HCEC 1CT (cell line): ENCODE measurements around the gene CREG1.
"Not testable (repeated sequence)": the region's sequence is repeated elsewhere in the genome, so short reads cannot be mapped to it uniquely, and the experiment has no call there.

Experiments used
- DNase-seq: peaks from one replicate; pipeline ENCODE4 v3.0.0-alpha.2; 2017

CREG1 gene

DNA sequence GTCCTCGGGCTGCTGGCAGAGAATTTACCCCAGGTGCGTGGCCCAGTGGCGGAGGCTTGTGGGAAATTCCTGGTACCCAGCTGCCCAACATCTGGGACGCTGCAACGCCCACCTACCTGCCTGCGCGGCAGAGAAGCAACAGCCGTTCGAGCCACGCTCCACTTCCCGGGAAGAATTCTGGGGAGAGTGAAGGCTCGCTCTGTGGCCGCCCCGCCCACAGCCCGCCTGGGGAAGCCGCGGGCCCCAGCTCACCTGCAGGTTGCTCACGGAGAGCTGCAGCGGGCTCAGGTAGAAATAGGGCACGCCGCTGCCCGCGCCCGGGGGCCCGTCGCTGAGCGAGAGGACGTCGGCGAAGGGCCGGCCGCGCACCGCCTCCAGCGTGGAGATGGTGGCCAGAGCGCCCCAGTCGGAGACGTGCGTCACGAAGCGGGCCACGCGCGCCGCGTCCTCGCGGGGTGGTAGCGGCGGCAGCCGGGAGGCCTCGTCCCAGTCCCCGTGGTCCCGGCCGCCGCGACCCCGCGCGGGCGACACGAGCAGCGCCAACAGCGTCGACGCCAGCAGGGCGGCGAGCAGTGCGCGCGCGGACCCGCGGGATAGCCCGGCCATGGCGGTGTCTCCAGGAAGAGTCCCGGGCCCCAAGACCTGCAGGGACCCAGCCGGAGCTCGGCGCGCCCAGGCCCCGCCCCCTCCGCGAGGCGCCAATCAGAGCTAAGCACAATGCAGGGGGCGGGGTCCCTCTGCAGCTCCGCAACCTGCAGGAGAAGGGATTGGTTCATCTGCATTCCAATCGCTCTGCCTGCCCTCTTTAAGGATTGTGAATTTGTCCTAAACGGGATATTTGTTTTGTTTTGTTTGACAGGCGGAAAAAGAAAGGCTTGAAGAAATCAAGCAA, at the start of gene CREG1:
Gene CREG1, minus strand, starts transcription at position 627 of the 892 bp plus-strand sequence.
- peak; percentile 89 for DNase-seq

DNA sequence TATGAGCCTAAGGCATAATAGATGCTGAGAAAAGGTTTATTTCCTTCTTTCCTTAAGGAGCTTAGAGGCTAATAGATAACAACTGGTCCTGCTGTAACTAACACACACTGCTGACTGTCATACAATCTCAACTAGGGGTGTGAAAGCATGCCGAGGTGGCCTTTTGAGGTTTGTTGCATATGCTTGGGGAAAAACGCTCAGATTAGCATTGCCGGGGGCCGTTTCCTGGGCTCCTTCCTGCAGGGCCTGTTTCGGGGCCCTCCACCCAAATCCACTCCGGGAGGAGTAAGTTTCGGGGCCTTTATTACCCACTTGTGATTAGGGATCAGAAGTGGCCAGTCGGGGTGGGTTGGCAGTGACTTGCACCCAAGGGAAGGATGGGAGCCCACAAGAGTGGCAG, 49.3 kb upstream of the CREG1 start:
- no peak for DNase-seq

DNA sequence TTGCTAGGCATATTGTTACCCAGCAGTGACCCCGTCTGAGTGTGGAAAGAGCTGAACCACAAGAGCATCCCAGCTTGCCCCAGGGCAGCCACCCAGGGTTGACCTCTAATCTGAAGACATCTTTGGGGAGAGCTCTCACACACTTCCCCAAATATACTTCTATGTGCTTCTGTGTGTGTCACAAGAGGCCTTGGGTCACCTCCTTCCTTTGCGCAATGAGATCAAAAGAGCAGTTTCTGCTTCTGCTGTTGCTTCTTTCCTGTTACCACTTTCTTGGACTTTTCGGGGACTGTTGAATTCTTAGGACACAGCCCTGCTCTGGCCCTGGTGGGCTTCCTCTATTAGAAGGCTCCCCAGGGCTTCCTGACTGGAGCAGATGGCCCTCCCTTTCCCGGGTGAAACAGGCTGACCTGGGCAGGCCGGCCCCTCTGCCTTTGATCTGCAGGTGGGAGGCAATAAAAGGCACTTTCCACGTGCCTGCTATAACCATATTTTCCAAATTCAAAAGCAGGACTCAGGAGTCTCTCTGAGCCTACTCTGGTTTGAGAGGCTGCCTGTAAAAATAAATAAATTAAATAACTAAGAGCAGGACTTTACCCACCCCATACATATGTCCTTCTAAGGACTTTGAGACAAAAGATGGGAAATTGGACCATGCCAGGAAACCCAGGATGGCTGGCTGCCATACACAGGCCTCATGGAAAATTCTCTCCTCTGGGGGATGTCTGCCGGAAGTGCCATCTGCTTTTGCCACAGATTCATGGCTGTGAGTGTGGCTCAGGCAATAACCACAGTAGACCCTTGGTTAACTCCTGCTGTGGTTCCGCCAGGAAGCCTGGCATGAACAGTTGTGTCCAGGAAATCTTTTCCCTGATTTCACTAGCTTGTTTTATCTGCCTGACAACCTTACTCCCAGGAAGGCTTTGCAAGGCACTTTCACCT, 48.2 kb upstream of the CREG1 start:
- DNase-seq = no peak

DNA sequence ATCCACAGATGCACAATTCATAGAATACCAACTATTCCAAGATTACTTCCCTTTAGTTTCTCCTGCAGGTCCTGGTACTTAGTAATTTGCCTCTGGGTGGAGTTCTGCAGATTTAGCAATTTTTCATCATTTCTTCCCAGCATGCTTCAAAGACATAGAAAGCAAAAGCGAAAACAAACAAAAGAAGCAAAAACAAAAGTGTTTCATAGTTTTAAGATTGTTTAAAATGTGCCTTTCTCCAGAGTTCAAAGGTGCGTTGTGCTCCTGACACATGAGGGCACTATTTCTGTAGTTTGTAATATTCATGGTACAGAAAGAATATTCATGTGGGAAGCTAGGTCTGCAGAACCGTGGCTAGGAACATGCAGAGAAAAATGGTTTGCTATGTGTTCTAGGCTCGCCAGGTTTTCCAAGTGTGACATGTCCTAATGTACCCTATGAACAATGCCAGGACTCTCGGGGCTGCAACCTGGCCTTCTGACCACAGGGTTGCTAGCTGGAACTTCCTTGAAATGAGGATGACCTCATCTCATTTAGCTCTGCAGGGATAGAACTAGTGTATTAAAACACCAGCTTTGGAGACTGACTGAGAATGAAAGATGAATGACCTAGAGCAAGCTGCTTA, 46.5 kb upstream of the CREG1 start:
- DNase-seq = peak; percentile 35

DNA sequence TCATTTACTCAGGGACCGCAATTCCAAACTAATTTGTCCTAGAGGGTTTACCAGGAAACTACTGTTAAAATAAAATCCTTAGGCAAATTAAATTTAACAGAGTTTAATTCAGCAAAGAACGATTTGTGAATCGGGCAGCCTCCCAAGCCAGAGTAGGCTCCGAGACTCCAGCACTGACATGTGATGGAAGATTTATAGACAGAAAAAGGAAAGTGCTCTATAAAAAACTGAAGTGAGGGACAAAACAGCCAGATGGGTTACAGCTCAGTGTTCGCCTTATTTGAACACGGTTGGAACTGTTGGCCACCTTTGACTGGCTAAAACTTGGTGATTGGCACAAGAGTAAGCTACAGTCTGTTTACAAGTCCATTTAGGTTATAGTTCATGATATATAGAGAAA, 41.3 kb upstream of the CREG1 start:
- DNase-seq = no peak

DNA sequence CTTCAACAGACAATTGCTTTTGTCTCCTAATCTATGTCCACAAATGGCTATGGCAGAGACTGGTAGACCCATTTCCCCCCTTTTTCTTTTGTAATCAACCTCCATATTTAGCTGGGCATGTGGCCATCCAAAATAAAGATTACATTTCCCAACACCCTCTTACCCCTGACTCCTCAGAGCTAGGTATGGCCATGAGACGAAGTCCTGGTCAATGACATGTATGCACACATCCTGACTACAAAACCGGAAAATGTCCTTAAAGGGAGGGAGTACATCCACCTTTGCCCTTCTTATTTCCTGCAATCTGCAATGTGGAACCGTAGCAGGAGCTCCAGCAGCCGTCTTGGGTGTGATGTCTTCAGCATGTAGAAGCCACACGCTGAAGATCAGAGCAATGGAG, 40.3 kb upstream of the CREG1 start:
- DNase-seq = no peak

DNA sequence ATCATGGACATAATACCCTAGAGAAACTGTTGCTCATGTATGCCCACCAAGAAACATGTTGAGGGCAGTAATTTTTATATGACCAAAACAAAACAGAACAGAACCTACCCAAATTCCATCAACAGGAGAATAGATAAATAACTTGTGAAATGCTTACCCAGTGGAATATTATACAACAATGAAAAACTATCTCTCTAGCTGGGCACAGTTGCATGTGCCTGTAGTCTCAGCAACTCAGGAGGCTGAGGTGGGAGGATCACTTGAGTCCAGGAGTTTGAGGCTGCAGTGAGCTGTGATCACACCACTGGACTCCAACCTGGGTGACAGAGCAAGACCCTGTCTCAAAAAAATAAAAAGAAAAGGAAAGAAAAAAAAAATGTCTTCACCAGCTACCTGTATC, 38.9 kb upstream of the CREG1 start:
- DNase-seq = no peak

DNA sequence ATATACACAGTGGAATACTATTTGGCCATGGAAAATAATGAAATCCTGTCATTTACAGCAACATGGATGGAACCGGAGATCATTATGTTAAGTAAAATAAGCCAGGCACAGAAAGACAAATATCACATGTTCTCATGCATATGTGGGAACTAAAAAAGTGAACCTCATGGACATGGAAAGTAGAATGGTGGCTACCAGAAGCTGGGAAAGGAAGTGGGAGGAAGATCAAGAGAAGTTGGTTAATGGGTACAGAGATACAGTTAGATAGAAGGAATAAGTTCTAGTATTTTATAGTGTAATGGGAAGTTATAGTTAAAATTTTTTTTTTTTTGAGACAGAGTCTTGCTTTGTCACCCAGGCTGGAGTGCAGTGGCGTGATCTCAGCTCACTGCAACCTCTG, 34.8 kb upstream of the CREG1 start:
- no peak for DNase-seq

DNA sequence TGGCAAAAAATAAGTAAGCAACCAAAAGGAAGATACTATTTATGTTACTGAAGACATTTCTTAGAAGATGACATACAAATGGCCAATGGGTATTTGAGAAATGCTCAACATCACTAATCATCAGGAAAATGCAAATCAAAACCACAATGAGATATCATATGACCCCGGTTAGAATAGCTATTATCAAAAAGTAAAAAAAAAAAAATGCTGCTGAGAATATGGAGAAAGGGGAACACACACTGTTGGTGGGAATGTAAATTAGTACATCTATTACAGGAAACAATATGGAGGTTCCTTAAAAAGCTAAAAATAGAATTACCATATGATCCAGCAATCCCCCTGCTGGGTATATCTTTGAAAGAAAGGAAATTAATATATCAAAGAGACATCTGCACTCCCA, 34.3 kb upstream of the CREG1 start:
- no peak for DNase-seq

DNA sequence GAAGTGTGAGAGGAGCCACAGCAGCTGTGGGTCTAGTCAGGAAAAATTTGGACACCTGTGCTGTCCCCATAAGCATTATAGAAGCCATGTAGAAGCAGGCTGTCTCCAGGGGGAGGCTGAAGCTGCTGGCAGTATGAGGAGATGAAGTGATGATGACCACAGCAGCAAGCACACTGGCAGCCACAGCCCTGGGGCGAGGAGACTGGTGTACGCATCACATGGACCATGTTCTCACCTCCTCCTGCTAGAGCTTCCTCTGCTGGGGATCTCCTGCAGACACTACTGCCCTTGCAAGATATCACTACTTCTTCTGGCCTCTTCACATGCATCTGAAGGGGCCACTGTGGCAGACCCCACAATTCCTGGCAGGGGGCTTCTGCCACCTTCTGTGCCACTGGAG, 33.8 kb upstream of the CREG1 start:
- no peak for DNase-seq

DNA sequence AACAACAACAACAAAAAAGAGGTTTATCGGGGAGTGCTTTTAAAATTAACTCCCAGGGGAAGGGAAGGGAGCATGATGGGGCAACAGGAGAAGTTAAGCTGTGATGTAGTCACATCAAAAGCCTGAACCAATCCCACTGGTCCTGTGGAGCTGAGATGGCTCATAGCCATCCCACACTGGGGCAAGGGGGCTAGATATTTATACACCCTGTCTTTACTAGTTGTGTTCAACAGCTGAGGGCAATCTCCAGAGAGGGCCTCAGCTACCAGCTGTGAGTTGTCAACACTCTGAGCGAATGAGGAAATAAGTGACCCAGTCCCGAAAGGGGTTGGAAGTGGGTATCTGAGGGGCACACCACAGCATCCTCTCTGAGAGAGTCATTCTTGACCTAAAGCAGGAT, 31.0 kb upstream of the CREG1 start:
- no peak for DNase-seq

DNA sequence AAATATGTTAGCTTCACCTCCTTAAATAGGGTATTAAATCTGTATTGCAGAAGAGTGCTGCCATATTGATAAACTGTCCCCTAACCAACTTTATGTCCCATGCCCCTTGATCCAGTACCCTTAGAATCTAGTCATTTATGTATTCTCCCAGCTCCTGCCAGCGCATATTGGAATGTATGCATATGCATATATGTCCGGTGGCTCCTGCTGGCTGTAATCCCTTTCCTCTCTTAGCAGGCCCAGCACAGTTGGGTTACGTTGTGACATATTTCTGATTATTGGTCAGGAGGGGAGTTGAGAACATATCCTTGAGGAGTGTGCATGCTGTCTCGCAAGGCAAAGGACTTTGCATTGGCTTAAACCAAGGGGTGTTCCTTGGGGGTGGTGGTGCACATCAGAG, 29.2 kb upstream of the CREG1 start:
- no peak for DNase-seq

DNA sequence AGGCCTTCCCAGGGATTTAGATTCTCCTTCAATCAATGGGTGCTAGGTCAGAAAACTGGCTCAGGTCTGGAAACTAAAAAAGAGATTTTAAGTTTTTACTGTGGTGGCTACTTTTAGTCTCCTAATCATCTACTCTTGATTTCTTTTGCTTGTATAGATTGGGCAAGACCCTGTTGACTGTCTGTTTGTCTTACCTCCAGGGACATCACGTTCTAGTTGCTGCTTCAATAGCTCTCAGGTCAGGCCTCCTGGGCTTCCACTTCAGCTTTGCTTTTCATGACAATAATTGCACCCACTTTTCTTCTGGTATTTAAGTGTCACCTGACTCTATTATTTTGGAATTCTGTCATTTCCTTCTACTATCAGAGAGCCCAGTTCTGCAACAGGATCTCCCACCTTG, 28.5 kb upstream of the CREG1 start:
- DNase-seq = no peak

DNA sequence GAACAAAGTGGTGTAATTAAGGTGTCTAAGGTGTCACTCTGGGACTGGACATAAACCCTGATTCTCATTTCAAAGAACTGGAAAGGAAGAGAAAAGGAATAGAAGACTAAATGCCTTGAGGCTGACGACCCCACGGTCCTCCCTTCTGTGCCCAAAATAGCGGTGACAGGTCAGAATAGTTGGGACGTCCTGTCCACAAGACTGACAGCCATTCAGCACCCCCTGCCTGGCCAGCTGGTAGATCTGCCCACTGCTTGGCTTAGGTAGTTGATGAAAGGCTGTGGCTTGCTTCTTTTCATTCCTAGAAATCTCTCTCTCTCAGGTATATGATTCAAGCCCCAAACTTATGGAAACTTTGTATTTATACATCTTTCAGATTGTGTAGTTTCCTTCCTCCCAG, 26.4 kb upstream of the CREG1 start:
- DNase-seq = no peak

DNA sequence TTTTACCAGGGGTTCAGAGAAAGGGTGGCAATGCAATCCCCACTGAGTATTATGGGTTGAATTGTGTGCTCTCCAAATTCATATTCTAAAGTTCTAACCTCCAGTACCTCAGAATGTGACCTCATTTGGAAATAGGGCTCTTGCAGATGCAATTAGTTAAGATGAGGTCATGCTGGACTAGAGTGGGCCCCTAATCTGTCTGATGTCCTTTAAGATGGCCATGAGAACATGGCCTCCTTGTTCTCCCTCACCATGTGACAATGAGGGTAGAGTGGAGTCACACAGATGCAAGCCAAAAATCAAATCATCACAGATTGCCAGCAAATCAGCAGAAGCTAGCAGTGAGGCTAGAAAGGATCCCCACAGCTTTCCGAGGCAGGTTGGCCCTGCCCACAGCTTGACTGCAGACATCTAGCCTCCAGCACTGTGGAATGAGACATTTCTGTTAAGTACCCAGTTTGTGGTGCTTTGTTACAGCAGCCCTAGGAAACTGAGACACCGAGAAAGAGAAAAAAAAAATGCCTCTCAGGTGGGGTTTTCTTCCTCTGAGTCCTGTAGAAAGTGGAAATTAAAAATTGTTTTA, 25.5 kb upstream of the CREG1 start:
- DNase-seq = no peak

DNA sequence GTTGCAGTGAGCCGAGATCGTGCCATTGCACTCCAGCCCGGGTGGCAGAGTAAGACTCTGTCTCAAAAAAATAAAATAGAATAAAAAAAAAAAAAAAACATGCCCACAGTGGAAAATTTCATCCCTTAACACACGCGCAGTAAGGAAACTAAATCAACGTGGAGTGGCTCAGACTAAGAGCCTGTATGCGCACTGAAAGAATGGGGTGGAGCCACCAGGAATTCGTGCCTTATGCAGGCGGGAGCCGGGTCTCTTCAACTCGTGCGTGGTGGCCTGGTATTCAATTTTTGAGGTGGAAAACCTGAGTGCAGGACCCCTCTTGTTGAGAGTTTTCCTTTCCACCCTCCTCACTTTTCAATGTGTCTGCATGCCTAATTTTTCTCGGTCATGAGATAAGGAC, 22.1 kb upstream of the CREG1 start:
- no peak for DNase-seq

DNA sequence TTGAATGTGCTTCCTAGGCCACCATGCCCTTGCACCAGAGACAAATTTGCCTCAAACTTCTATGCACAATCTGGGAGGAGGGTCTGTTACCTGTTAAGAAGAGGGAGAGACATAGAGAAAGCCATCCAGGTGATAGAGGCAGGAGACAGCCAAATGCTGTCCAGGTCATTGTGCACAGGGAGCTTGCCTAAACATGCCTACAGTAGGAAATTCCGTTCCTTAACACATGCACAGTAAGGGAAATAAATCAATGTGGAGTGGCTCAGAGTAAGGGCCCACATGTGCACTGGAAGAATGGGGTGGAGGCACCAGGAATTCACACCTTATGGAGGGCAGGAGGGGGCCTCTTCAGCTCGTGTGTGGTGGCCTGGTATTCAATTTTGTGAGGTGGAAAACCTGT, 19.5 kb upstream of the CREG1 start:
- no peak for DNase-seq

DNA sequence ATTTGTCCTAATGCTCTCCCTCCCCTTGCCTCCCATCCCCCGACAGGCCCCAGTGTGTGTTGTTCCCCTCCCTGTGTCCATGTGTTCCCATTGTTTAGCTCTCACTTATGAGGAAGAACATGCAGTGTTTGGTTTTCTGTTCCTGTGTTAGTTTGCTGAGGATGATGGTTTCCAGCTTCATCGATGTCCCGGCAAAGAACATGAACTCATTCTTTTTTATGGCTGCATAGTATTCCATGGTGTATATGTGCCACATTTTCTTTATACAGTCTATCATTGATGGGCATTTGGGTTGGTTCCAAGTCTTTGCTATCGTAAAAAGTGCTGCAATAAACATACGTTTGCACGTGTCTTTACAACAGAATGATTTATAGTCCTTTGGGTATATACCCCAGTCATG, 17.1 kb upstream of the CREG1 start:
- DNase-seq = not testable (repeated sequence)

DNA sequence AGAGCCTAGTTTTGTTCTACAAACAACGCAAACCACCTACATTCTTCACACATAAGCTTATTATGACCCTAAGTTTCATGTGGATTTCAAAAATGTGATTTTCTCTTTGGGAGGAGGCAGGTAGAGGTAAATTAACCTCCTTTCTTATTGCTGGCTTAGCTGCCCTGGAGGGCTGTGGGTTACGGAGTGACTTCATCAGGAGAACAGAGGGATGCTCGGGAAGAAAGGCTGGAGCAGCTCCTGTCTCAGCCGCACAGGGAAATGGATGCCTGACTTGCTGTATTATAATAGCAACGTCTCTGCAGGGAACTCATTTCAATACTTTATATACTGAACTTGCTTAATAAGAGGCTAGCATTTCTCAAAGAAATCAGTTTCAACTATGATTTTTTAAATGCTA, 14.1 kb upstream of the CREG1 start:
- DNase-seq = no peak

DNA sequence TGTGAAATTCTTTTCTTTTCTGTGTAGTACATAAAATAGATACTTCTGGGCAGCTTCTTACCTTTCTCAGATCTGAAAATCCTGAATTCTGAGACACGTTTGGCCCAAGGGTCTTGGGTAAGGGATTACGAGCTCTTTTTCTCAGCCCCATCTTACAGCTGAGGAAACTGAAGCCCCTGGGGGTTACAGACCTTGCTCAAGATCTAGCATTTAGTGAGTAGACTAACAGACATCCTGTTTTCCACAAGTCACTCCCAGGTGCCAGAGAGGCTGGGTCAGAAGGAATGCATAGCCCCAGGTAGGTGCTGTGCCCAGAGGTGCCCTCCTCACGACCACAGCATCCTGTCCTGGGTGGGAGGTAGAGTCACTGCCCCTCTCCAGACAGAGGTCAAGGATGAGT, 13.2 kb upstream of the CREG1 start:
- DNase-seq = no peak

DNA sequence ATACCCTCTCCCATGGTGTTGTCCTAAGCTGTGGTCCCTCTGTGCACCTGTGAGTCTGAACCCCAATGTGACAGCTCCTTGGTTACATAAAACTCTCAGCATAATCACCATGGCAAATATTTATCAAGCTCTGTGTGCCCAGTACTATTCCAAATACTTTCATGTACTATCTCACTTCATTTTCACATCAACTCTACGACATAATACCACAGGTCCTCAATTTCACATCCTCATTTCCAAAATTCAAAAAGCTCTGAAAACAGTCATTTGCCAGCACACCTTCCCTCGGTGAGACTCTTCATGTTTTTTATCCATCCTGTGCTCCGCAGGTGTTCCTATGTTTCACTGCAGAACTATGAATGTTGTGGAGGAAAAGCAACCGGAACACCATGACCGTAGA, 12.4 kb upstream of the CREG1 start:
- no peak for DNase-seq

DNA sequence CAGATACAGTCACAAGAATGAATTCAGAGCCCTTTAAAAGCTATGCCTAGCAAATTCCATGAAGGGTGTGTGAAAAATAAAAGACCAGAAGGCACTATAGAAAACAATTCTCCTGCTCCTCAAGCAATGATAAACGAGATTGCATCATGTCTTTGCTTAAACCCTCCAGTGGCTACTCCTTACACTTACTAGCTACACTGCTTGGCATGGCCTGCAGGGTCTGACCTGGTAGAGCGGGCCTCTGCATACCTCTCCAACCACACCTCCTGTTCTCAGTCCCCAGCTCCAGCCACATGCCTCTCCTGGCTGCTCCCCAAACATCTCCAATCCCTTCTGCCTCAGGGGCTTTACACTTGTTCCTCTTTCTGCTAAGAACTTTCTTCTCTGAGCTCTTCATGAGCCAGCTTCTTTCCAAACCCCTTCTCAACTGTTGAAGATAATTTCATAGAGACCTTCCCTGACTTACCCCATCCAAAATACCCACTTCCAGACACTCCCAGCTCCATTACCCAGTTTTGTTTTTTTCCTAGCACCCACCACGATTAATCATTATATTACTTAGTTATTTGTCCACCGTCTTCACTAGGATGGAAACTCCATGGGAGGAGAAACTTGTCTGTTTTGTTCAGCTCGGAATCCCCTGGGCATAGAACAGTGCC, 11.2 kb upstream of the CREG1 start:
- DNase-seq = no peak
